ENCODE results near the gene DECR2.

DECR2 gene

DNA sequence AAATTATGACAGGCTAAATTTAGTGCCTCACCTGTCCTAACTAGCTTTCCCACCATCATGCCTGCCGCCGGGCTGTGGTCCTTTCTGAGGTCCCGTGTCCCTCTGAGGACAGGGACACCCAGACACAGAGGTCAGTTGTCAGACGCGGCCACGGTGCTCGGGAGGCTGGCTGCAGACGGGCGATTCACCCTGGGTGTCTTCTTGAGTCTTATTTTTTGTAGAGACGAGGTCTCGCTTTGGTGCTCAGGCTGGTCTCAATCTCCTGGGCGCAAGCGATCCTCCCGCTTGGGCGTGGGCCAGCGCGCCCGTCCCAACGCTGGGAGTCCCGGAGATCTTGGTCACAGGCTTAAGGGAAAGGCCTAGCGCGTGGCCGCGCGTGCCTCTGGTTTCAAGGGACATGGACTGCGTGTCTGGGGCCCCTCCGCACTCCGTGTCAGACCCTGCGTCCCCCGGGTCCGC lies 23.0 kb downstream of the DECR2 start:
- TF ChIP-seq GATA2 (IDR thresholded peaks at IDR 0.05; ENCODE audit: low read depth, low read length) (no peak), GATA3 (IDR thresholded peaks at IDR 0.05; ENCODE audit: low read depth, low read length) (no peak)

GRCh38 chr16:425082-425718 lies 23.5 kb downstream of the DECR2 start, which contains the start of gene RAB11FIP3:
Gene RAB11FIP3 (plus strand): TSS chr16:425649. CDS start chr16:426007, 358 bp downstream.
- TF ChIP-seq GATA2 (IDR thresholded peaks at IDR 0.05; ENCODE audit: low read depth, low read length) (no peak), GATA3 (IDR thresholded peaks at IDR 0.05; ENCODE audit: low read depth, low read length) (no peak)

DNA sequence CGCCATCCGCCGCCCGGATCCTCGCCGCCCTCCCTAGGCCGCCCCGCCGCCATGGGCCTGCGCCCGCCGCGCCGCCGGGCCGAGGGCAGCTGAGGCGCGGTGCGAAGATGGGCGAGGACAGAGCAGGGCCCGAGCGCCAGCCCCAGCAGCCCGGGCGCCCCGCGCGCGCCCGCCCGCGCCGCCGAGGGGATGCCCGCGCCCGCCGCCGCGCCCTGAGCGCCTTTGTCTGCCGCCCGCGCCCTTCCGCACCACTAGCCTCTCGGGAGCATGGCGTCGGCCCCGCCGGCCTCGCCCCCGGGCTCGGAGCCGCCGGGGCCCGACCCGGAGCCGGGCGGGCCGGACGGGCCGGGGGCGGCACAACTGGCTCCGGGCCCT lies 24.0 kb downstream of the DECR2 start:
- no peak for TF ChIP-seq GATA2 (IDR thresholded peaks at IDR 0.05; ENCODE audit: low read depth, low read length)
- TF ChIP-seq GATA3 (IDR thresholded peaks at IDR 0.05; ENCODE audit: low read depth, low read length), result no peak

- TF ChIP-seq GATA2 (IDR thresholded peaks at IDR 0.05; ENCODE audit: low read depth, low read length), result no peak
- TF ChIP-seq GATA3 (IDR thresholded peaks at IDR 0.05; ENCODE audit: low read depth, low read length), result no peak
Observed at GRCh38 chr16:426115-426905, 24.6 kb downstream of the DECR2 start.

DNA sequence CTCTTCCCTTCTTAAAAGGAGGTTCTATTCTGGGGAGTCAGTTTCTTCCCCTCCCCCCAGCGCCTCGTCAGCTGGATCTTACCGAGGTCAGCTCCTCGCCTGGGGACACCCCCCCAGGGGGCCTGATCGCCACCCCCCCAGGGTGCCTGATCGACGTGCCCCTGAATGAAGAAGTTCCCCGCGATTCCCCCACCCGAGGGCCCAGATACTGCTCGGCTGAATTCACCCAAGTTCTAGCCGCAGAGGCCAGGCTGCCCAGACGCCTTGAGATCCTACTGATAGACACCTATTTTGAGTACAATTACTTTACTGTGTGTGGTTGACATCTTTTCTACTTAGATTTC lies 25.2 kb downstream of the DECR2 start:
- TF ChIP-seq GATA2 (IDR thresholded peaks at IDR 0.05; ENCODE audit: low read depth, low read length) (peak; percentile 43; the same call in 1 of the 2 replicates), GATA3 (IDR thresholded peaks at IDR 0.05; ENCODE audit: low read depth, low read length) (no peak)

- TF ChIP-seq GATA2 (IDR thresholded peaks at IDR 0.05; ENCODE audit: low read depth, low read length) (no peak), GATA3 (IDR thresholded peaks at IDR 0.05; ENCODE audit: low read depth, low read length) (no peak)
Observed at GRCh38 chr16:427250-427649, 25.6 kb downstream of the DECR2 start.

DNA sequence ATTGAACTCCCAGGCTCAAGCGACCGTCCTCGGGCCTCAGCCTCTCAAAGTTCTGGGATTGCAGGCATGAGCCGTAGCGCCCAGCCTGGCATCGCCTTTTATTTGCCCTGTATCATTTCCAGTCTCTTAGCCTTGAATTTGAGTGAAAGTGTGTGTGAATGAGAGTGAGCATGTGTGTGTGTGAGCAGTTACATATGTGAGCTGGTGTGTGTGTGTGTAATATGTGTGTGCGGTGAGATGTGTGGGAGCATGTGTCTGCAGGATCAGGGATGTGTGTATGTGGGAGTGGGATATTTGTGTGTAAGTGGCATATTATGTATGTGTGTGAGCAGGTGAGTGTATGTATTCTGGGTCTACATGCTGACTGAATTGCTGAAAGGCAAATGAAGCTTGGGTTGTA lies 29.2 kb downstream of the DECR2 start:
- no peak for TF ChIP-seq GATA2 (IDR thresholded peaks at IDR 0.05; ENCODE audit: low read depth, low read length)
- TF ChIP-seq GATA3 (IDR thresholded peaks at IDR 0.05; ENCODE audit: low read depth, low read length), result no peak

GRCh38 chr16:440627-441026 lies 38.9 kb downstream of the DECR2 start:
- TF ChIP-seq GATA3 (IDR thresholded peaks at IDR 0.05; ENCODE audit: low read depth, low read length) (no peak), GATA2 (IDR thresholded peaks at IDR 0.05; ENCODE audit: low read depth, low read length) (no peak)

- TF ChIP-seq GATA3 (IDR thresholded peaks at IDR 0.05; ENCODE audit: low read depth, low read length) (no peak), GATA2 (IDR thresholded peaks at IDR 0.05; ENCODE audit: low read depth, low read length) (no peak)
Observed at GRCh38 chr16:441447-441846, 39.8 kb downstream of the DECR2 start.

DNA sequence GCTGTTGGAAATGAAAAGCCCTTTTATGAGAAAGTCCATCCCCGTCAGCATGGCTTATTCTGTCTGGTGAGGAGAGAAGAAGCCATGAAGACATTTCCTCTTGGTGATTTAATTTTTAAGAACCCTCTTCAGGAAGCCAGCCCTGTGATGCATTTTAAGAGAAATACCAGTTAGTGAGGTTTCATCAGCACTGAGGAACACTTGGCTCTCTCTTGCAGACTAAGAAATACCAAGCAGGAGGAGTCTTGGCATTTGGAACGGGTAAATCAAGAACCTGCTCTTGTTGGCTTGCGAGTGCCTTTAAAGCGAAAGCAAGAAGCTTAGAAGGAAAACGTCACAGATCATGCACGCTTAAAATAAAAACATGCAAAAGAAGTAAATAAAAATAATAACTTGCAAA lies 41.3 kb downstream of the DECR2 start:
- TF ChIP-seq GATA3 (IDR thresholded peaks at IDR 0.05; ENCODE audit: low read depth, low read length), result no peak
- no peak for TF ChIP-seq GATA2 (IDR thresholded peaks at IDR 0.05; ENCODE audit: low read depth, low read length)

DNA sequence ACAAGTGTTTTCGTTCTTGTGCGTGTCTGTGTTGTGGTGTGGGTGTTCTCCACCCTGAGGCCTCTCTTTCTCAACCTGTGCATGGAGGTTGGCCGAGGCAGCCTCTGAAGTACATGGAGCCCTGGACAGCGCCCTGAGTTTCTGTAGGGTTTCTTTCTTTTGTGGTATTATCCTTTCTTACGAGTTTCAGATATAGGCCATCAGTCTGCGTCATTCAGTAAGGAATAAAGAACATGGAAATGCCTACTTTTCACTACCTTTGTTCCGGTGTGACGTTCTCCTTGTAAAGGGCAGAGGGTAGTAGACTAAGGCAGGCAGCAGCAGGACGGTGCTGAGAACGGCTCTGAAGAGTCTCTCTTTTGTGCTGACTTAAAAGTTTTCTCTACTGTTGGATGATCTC lies 42.3 kb downstream of the DECR2 start:
- TF ChIP-seq GATA3 (IDR thresholded peaks at IDR 0.05; ENCODE audit: low read depth, low read length) (no peak), GATA2 (IDR thresholded peaks at IDR 0.05; ENCODE audit: low read depth, low read length) (no peak)

DNA sequence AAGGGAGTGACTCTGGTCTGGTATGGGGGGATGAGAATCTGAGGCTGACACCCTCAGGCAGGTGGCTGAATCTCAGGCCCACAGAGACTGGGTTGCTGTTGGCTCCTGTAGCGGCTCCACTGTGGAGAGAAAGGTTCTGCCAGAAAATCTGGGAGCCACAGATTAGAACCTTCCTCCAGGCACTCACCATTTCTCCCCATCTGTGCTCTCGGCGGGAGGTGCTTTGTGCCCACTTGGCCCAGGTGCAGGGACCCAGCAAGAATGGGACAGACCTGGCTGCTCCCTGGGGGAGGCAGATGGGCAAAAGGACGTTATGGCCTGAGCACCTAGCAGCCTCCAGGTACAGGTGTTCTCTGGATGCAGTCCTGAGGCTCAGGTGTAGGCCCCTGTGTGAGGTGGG lies 43.9 kb downstream of the DECR2 start:
- TF ChIP-seq GATA2 (IDR thresholded peaks at IDR 0.05; ENCODE audit: low read depth, low read length) (no peak), GATA3 (IDR thresholded peaks at IDR 0.05; ENCODE audit: low read depth, low read length) (no peak)

GRCh38 chr16:450385-450784 lies 48.7 kb downstream of the DECR2 start:
- TF ChIP-seq GATA2 (IDR thresholded peaks at IDR 0.05; ENCODE audit: low read depth, low read length), result no peak
- TF ChIP-seq GATA3 (IDR thresholded peaks at IDR 0.05; ENCODE audit: low read depth, low read length), result no peak

DNA sequence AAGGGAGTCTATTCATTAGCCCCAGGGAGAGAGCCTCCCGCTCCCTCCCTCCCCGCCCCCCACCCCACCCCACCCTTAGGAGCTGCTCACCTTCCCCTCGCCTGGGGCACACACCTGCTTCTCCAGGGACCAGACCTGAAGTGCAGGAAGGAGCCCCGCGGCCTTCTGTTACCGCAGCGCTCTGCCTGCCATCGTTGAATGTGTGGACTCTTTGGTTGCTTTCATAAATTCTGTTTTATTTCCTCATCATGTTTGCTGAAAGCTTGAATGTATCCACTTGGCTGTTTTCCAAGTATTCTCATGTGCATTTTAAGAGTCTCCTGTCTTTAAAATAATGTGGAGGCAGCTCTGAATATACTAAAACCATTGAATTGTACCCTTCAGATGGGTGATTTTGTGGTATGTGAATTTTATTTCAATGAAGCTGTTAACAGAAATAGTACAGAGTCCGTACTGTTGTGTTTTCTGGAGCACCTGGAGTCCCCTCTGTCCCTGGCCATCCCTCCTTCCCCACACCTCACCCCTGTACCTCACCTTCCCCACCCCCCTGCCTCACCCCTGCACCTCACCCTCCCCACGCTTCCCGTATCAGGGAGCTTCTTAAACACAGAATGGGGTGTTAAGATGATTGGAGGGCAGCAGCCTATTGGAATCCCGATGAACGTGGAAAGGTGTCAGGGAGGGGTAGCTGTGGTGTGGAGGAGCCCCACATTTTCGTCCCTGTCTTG lies 49.3 kb downstream of the DECR2 start:
- no peak for TF ChIP-seq GATA2 (IDR thresholded peaks at IDR 0.05; ENCODE audit: low read depth, low read length)
- no peak for TF ChIP-seq GATA3 (IDR thresholded peaks at IDR 0.05; ENCODE audit: low read depth, low read length)

All from SH-SY5Y (cell line).